Nephron progenitor cell (in vitro differentiated cells): ENCODE results near the gene DPP6.

Source experiments
- DNase-seq: peaks from one replicate; pipeline ENCODE4 v3.0.0; 2021
- H3K27ac Mint-ChIP-seq: 2 replicates; pipeline ENCODE4 v1.8.0; 2021; ENCODE audit warnings: mild to moderate bottlenecking, moderate library complexity, mixed read lengths
- H3K27me3 Mint-ChIP-seq: 2 replicates; pipeline ENCODE4 v1.8.0; 2021; ENCODE audit warnings: mild to moderate bottlenecking, low read depth, mixed read lengths; ENCODE audit not compliant: poor library complexity
- H3K36me3 Mint-ChIP-seq: 2 replicates; pipeline ENCODE4 v1.8.0; 2021; ENCODE audit warnings: low read depth, mixed read lengths
- H3K4me1 Mint-ChIP-seq: 2 replicates; pipeline ENCODE4 v1.8.0; 2021; ENCODE audit warnings: mixed read lengths
- H3K4me3 Mint-ChIP-seq: 2 replicates; pipeline ENCODE4 v1.8.0; 2021; ENCODE audit warnings: mild to moderate bottlenecking, moderate library complexity, mixed read lengths
- H3K9me3 Mint-ChIP-seq: 2 replicates; pipeline ENCODE4 v1.8.0; 2021; ENCODE audit warnings: mild to moderate bottlenecking, moderate library complexity, mixed read lengths
- CTCF ChIP-seq: fragments of 200-600 bp; sonication (generic); IDR thresholded peaks from 2 replicates; pipeline ENCODE4 v1.5.0; 2021; ENCODE audit warnings: antibody characterized with exemption

The DPP6 gene

GRCh38 chr7:154217688-154218340 lies 165.6 kb downstream of the DPP6 start:
- H3K4me3 Mint-ChIP-seq: no peak overlapping the region
- no peak for TF ChIP-seq CTCF
- H3K9me3 Mint-ChIP-seq: no peaks in the 10 kb centered on the region
- H3K4me1 Mint-ChIP-seq: no peaks in the 10 kb centered on the region
- H3K36me3 Mint-ChIP-seq: no peaks in the 10 kb centered on the region
- peaks cover 3% of the 10 kb centered on the region for H3K27me3 Mint-ChIP-seq
- DNase-seq: no peak
- no peak overlapping the region for H3K27ac Mint-ChIP-seq

- no peaks in the 10 kb centered on the region for H3K36me3 Mint-ChIP-seq
Observed at GRCh38 chr7:154231732-154232131, 179.5 kb downstream of the DPP6 start.

GRCh38 chr7:154232700-154233099 lies 180.5 kb downstream of the DPP6 start:
- H3K4me3 Mint-ChIP-seq: no peak overlapping the region
- no peaks in the 10 kb centered on the region for H3K4me1 Mint-ChIP-seq
- no peak for DNase-seq
- no peak overlapping the region for H3K27ac Mint-ChIP-seq
- no peaks in the 10 kb centered on the region for H3K9me3 Mint-ChIP-seq
- H3K27me3 Mint-ChIP-seq: no peaks in the 10 kb centered on the region
- TF ChIP-seq CTCF: no peak
- no peaks in the 10 kb centered on the region for H3K36me3 Mint-ChIP-seq

More at GRCh38 chr7:154231732-154232131, 179.5 kb downstream of the DPP6 start:
- H3K9me3 Mint-ChIP-seq: no peaks in the 10 kb centered on the region
- peak; percentile 82 for DNase-seq
- H3K4me1 Mint-ChIP-seq: no peaks in the 10 kb centered on the region
- no peaks in the 10 kb centered on the region for H3K27me3 Mint-ChIP-seq
- no peak for TF ChIP-seq CTCF
- no peak overlapping the region for H3K4me3 Mint-ChIP-seq
- H3K27ac Mint-ChIP-seq: no peak overlapping the region

- TF ChIP-seq CTCF: no peak
- no peak for DNase-seq
- Mint-ChIP-seq H3K27me3 (no peaks in the 10 kb centered on the region), H3K9me3 (peaks cover 29% of the 10 kb centered on the region), H3K27ac (no peak overlapping the region), H3K4me3 (no peak overlapping the region), H3K4me1 (no peaks in the 10 kb centered on the region), H3K36me3 (peaks cover 5% of the 10 kb centered on the region)
Observed at GRCh38 chr7:154241988-154242387, 189.8 kb downstream of the DPP6 start.

GRCh38 chr7:154242709-154243108 lies 190.5 kb downstream of the DPP6 start:
- no peak overlapping the region for H3K27ac Mint-ChIP-seq

More at GRCh38 chr7:154242709-154243108, 190.5 kb downstream of the DPP6 start:
- H3K4me1 Mint-ChIP-seq: no peaks in the 10 kb centered on the region
- H3K27me3 Mint-ChIP-seq: no peaks in the 10 kb centered on the region
- H3K36me3 Mint-ChIP-seq: peaks cover 5% of the 10 kb centered on the region
- peaks cover 29% of the 10 kb centered on the region for H3K9me3 Mint-ChIP-seq
- TF ChIP-seq CTCF: no peak
- H3K4me3 Mint-ChIP-seq: no peak overlapping the region
- DNase-seq: no peak
